Effector memory CD4-positive, alpha-beta T cell (primary cell): ENCODE results near the gene USP34.

ENCODE experiments used
- DNase-seq, 3 donors: peaks; one replicate each; pipeline ENCODE4 v3.0.0-alpha.2; 2020
- H3K27ac ChIP-seq: 2 replicates; pipeline ENCODE4 v1.7.0; 2013; ENCODE audit warnings: mild to moderate bottlenecking, low read length, moderate library complexity; ENCODE audit not compliant: insufficient read depth, poor library complexity, severe bottlenecking
- H3K27me3 ChIP-seq: replicated peaks from 2 replicates; pipeline ENCODE4 v1.7.0; 2013; ENCODE audit warnings: mild to moderate bottlenecking, low read length; ENCODE audit not compliant: insufficient read depth, control insufficient read depth, poor library complexity, severe bottlenecking
- H3K36me3 ChIP-seq: 2 replicates; pipeline ENCODE4 v1.7.0; 2013; ENCODE audit warnings: mild to moderate bottlenecking, low read length, moderate library complexity; ENCODE audit not compliant: control insufficient read depth, insufficient read depth
- H3K4me1 ChIP-seq: 2 replicates; pipeline ENCODE4 v1.7.0; 2013; ENCODE audit warnings: low read length, mild to moderate bottlenecking; ENCODE audit not compliant: control insufficient read depth, insufficient read depth, poor library complexity, severe bottlenecking
- H3K4me3 ChIP-seq: 2 replicates; pipeline ENCODE4 v1.7.0; 2013; ENCODE audit warnings: low read length, low read depth, mild to moderate bottlenecking; ENCODE audit not compliant: insufficient read depth, poor library complexity, severe bottlenecking
- H3K9me3 ChIP-seq: 2 replicates; pipeline ENCODE4 v1.7.0; 2013; ENCODE audit warnings: mild to moderate bottlenecking, low read length, moderate library complexity; ENCODE audit not compliant: control insufficient read depth

USP34 gene

DNA sequence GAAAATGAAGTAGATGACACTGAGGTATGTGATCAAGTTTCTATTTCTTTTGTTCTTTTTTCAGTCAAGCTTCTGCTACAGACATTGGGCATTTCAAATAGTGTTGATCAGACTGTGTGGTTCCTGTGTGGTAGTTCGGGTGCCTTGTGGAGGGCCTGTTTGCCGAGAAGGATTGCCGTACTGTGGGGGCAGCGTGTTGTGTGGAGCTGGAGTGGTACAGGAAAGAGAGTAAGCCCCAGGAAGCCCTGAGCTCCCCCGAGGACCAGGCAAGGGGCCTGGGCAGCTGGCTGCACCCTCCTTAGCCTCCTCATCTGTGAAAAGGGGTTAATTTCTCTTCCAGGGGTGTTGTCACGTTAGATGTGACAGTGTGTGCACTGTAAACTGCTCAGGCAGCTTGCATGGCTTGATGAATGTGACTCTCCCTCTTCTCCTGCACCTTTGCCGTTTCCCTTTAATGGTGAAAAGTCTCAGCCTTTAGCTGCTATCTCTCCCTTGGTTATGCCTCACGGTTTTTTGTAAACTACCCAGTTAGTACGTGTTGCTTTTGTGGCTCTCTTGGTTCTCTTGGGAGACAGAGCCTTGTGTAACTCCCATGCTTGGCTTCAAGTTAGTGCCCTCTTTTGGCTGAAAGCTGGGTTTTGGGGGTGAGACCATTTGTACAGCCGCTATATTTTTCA, 289.4 kb downstream of the USP34 start:
- no peaks in the 10 kb centered on the region for H3K27me3 ChIP-seq
- H3K9me3 ChIP-seq: no peaks in the 10 kb centered on the region
- DNase-seq: no peak
- H3K4me1 ChIP-seq: peaks cover 26% of the 10 kb centered on the region
- no peak overlapping the region for H3K4me3 ChIP-seq
- H3K36me3 ChIP-seq: peaks cover 54% of the 10 kb centered on the region
- no peak overlapping the region for H3K27ac ChIP-seq

DNA sequence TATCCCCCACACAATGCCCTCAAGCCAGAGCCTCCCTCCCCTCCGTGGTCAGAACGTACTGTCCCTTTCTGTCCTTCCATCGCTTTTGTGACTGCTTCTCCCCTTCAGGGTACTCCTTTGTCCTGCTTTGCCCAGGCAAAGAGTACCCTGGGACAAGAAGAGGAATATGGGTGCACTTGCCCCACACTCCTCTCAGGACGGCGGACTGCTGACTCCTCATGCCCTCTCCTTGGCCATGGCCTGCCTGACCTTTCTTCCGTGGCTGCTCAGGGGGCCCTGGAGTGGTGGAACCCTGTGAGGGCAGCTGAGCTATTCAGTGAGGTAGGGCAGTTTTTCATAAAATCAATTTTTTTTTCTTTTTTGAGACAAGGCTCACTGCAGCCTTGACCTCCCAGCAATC, 290.2 kb downstream of the USP34 start:
- H3K27ac ChIP-seq: no peak overlapping the region
- H3K27me3 ChIP-seq: no peaks in the 10 kb centered on the region

DNA sequence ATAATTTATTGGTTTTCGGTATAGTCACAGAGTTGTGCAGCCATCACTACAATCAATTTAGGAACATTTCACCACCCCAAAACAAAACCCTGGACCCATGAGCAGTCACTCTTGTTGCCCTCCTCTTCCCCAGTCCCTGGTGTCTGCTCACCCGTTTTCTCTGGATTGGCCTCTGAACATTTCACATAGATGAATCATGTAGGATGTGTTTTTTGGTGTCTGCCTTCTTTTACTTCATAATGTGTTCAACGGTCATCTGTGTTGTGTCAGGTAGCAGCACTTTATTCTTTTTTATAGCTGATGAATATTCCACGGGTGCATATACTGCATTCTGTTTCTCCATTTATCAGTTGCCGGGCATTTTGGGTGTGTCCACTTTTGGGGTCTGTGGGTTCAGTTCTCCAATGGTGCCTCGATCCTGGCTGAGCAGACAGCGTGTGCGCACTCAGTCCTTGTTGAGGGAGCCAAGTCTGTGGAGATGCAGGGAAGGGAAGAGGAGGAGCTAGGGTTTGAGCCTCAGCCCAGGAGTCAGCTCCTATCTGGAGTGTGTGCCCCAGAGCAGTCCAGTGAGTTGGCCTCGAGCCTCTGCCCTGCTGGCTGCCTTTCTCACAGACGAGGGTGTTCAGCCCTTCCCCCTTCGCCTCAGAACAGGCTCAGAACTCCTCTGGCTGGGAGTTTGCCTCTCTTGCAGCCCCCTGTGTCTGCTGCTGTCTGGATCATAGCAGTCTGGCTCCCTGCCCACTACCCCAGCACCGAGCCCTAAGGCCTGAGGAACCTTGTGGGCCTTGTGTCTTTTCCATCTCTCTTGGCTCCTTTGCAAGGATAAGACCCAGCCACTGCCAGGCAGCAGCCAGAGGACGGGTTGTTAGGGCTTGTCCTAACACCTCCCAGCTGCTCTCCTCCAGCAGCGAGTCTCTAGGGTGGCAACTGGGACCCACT, 290.9 kb downstream of the USP34 start:
- Histone ChIP-seq H3K4me3 (no peak overlapping the region), H3K36me3 (peaks cover 40% of the 10 kb centered on the region), H3K9me3 (no peaks in the 10 kb centered on the region), H3K27me3 (no peaks in the 10 kb centered on the region), H3K27ac (peak overlapping the region; percentile 20), H3K4me1 (peaks cover 26% of the 10 kb centered on the region)
- no peak for DNase-seq

More for the DNA sequence above, 290.2 kb downstream of the USP34 start:
- Histone ChIP-seq H3K4me1 (peaks cover 26% of the 10 kb centered on the region), H3K36me3 (peaks cover 46% of the 10 kb centered on the region), H3K4me3 (no peak overlapping the region), H3K9me3 (no peaks in the 10 kb centered on the region)
- DNase-seq: no peak

DNA sequence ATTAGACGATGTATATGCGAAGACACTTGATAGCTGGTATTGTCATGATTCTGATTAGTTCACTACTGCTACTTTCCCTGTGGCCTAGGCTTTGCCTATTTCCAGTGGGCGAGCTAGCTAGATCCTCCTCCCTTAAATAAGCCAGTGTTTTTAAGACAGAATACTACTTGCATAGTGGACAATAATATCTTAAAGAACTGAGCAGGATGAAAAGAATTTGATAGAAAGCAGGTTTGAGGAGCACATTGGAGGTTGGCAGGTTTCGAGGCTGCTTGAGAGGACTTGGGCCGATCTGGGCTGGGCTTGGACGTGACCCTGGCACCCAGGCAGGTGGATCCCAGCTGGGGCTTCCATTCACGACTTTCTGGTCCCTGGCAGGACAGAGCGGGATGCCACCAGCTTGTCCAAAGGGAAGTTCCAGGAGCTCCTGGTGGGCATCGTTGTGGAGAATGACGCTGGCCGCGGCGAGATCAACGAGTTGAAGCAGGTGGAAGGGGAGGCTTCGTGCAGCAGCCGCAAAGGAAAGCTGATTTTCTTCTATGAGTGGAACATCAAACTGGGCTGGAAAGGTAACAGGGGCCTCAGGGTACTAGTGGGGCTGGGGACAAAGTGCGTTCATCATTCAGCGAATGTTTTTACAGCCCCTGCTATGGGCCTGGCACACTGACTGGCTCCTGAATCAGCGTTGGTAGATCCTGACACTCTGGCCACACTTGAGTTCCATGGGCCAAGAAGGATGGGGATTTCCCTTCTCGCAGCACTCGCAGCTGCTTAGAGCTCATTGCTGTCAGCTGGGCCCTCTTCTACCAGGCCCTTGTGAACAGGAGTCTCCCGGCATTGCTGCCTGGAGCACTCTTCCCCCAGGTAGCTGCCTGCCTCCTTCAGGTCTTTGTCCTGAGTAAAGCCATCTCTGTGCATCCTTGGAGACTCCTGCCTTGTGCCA, 292.0 kb downstream of the USP34 start:
- H3K9me3 ChIP-seq: no peaks in the 10 kb centered on the region
- no peak overlapping the region for H3K4me3 ChIP-seq
- H3K27ac ChIP-seq: no peak overlapping the region
- peaks cover 29% of the 10 kb centered on the region for H3K36me3 ChIP-seq
- DNase-seq: no peak
- peaks cover 26% of the 10 kb centered on the region for H3K4me1 ChIP-seq
- H3K27me3 ChIP-seq: no peaks in the 10 kb centered on the region

DNA sequence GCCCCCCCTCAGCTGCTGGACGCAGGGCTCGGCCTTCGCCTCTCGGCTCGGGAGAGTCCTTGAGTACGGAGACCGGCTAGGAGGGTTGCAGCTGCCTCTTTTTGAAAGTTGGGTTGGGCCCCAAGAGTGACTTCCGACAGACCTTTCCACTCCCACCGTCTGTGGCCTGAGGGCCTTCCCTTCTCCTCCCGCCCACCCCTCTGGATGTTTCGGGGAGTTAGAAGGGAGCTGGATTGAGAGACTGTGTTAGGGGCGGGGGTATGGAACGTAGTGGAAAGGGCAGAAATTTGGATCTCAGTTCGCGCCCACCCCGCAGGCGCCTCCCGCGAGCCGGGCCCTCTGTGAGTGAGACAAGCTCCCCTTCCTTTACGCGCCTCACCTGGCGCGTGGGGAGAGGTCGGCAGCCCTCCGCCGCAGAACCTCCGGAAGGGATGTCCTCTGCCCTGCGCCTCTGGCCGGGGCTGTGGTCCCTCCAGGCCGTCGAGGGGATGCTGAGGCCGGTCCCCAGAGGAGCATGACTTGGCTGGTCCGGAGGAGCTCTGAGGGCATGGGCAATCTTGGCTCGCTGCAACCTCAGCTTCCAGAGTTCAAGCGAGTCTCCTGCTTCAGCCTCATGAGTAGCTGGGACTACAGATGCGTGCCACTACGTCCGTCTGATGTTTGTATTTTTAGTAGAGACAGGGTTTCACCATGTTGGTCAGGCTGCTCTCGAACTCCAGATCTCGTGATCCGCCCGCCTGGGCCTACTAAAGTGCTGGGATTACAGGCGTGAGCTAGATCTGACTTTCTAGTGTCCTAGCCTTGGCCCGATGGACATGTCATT, 292.9 kb downstream of the USP34 start:
- DNase-seq: peak in 1 of 3 donors; percentile 14
- Histone ChIP-seq H3K36me3 (peaks cover 20% of the 10 kb centered on the region), H3K27me3 (no peaks in the 10 kb centered on the region), H3K4me1 (peaks cover 26% of the 10 kb centered on the region), H3K4me3 (peak overlapping the region; percentile 78), H3K9me3 (no peaks in the 10 kb centered on the region), H3K27ac (peak overlapping the region; percentile 94)

DNA sequence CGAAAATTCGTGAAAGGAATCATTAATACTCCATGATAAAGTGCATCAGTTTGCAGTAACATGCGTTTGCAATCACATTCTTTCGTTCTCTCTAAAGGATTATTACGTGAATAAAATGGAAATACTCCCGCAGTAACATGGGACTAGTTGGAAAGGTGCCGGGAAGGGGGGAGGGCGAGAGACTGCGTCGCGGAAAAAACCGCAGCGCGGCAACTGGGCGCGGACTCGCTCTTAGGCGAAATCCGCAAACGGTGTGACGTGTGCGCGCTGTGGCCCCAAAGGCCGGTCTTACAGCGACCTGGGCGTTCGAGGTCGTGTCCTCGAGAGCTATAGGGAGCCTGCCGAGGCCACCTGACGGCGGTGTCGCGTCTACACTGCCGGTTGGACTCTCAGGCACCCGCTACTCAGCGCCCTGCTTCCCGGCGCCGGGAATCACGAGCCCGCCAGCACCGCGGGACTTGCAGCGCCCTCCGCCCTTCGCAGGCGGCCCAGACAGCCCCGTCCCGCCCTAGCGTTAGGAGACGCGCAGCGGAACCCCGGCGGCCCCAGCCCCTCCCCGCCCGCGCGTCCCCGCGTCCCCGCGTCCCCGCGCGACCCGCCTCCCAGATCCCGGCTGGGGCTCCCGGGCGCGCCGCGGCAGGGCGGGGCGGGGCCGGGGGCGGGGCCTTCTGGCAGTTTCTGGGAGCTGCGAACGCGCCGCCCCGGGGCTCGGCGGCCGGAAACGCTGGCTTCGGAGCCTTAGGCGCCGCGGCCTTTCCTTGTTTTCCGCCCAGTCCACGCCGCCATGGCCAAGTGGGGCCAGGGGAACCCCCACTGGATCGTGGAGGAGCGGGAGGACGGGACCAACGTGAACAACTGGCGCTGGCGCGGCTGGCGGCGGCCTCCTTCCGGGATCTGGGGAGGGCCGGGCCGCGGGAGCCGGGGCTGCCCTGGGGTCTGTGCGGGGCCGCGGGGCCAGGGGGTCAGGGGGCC, 293.8 kb downstream of the USP34 start:
- Histone ChIP-seq H3K36me3 (peaks cover 13% of the 10 kb centered on the region), H3K27ac (peak overlapping the region; percentile 94), H3K4me3 (peak overlapping the region; percentile 78), H3K9me3 (no peaks in the 10 kb centered on the region), H3K4me1 (peaks cover 26% of the 10 kb centered on the region), H3K27me3 (no peaks in the 10 kb centered on the region)
- DNase-seq: peak; percentile 85 to 89 (median 89)

DNA sequence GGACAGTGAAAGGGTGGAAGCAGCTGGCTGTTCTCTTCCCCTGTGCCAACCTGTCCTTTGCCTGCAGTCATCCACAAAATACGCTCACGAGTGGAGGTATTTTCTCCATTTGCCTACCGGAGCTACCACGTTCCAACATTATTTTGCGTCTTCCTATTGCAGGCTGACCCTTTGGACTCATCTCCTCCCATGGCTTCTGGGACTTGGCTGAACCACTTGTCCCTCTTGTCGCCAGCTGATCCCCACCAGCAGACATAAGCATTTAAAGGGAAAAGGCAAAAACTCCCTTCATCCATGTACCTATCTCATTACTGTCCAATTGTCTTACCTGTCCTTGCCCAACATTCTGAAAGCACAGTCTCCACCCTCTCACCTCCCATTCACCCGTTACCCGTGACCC, 295.9 kb downstream of the USP34 start:
- H3K27ac ChIP-seq: no peak overlapping the region
- no peaks in the 10 kb centered on the region for H3K9me3 ChIP-seq
- no peak overlapping the region for H3K4me3 ChIP-seq
- no peak for DNase-seq
- peaks cover 21% of the 10 kb centered on the region for H3K4me1 ChIP-seq
- H3K27me3 ChIP-seq: no peaks in the 10 kb centered on the region
- no peaks in the 10 kb centered on the region for H3K36me3 ChIP-seq

DNA sequence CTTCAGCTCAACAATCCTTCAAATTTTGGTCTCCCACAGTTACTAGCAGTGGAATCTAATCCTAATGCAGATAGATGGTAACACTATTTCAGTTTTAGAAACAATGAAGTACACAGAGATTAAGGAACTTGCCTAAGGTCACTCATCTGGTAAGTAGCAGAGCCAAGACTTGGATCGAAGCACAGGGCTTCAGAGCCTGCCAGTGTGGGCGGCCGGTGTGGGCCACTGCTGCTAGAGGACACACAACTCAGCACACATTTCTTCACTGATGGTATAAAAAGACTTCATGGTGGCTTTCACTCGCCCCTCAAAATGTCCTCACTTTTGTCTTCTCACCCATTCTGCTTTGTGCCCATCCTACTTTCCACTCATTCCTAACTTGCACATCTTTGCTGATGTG, 297.8 kb downstream of the USP34 start:
- Histone ChIP-seq H3K4me1 (peaks cover 3% of the 10 kb centered on the region), H3K4me3 (no peak overlapping the region), H3K9me3 (no peaks in the 10 kb centered on the region), H3K36me3 (no peaks in the 10 kb centered on the region), H3K27ac (no peak overlapping the region), H3K27me3 (no peaks in the 10 kb centered on the region)
- DNase-seq: no peak
